Fibroblast of mammary gland (primary cell): Measurements from ENCODE around the gene TMEM141.

Experiments used
- DNase-seq: peaks from one replicate; pipeline ENCODE4 v3.0.0-alpha.2; 2010; ENCODE audit warnings: low read depth
- H3K4me3 ChIP-seq: 2 replicates; pipeline ENCODE4 v1.5.1; 2011; ENCODE audit warnings: low read depth, mild to moderate bottlenecking, low read length, moderate library complexity; ENCODE audit not compliant: control insufficient read depth
- CTCF ChIP-seq: conservative IDR thresholded peaks from 2 replicates; pipeline ENCODE4 v1.5.1; 2011; ENCODE audit warnings: low read depth, low read length, inconsistent platforms; ENCODE audit not compliant: control insufficient read depth, insufficient read depth

TMEM141 gene

DNA sequence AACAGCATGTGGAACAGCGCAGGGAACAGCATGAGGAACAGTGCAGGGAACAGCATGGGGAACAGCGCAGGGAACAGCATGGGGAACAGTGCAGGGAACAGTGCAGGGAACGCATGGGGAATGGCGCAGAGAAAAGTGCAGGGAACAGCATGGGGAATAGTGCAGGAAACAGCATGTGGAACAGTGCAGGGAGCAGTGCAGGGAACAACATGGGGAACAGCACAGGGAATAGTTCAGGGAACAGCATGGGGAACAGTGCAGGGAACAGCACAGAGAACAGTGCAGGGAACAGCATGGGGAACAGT is 35.1 kb upstream of the TMEM141 start:
- no peak for DNase-seq
- no peak for TF ChIP-seq CTCF
- H3K4me3 ChIP-seq = no peak overlapping the region

DNA sequence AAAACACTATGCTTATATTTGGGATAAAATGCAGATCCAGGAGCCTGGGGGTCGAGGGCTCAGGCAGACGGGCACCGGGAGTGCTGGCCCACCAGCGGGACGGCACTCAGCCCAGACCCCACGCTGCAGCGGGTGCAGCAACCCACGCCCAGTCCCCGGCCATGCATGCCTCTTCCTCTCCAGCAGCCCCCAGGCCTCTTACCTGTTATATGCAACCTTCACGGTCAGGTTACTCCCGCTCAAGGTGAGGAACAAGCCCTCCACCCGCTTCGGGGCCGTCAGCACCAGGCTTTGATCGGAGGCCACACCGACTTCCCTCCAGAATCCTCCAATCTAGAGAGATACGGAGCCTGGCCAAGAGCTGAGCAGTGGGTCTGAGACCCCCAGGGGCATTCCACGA is 34.3 kb upstream of the TMEM141 start:
- no peak for DNase-seq
- no peak for TF ChIP-seq CTCF
- no peak overlapping the region for H3K4me3 ChIP-seq

- H3K4me3 ChIP-seq = no peak overlapping the region
- no peak for DNase-seq
- no peak for TF ChIP-seq CTCF
Observed at GRCh38 chr9:136757328-136757727, 33.8 kb upstream of the TMEM141 start.

DNA sequence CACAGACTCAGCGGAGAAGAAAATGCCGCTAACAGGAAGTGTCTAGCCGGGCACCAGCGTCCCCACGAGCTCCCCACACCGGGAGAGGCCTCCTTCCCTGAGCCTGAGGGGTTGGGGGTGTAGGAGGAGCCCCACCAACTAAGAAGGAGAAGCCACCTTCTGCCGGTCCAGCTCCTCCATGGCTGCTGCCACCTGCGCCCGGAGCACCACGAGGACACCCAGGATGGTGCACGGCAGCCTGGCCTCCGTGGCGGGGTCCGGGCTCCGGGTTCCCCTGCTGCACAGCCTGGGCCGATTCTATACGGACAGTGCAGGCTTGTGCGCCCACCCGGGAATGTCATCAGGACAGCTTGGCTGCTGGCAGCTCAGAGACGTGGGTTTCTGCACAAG is 33.4 kb upstream of the TMEM141 start:
- H3K4me3 ChIP-seq = no peak overlapping the region
- no peak for DNase-seq
- no peak for TF ChIP-seq CTCF

DNA sequence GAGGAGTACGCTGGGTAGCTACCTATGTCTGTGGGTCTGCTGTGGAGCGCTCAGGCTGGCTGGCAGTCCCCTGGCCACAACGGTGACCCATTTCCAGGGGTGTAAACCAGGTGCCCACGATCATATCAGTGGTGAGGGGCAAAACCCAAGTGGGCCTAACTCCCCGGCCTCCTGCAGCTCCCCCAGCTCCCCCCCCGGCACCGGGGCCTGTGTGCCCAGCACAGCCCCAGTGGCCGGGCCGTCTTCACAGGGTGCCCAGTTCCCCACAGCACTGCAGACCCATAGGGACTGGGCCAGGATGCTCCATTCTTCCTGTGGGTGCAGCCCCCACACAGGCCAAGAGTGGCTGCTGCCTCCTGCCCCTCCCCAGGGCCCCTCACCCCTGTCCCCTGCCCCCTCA is 32.1 kb upstream of the TMEM141 start:
- no peak for DNase-seq
- no peak overlapping the region for H3K4me3 ChIP-seq
- no peak for TF ChIP-seq CTCF

DNA sequence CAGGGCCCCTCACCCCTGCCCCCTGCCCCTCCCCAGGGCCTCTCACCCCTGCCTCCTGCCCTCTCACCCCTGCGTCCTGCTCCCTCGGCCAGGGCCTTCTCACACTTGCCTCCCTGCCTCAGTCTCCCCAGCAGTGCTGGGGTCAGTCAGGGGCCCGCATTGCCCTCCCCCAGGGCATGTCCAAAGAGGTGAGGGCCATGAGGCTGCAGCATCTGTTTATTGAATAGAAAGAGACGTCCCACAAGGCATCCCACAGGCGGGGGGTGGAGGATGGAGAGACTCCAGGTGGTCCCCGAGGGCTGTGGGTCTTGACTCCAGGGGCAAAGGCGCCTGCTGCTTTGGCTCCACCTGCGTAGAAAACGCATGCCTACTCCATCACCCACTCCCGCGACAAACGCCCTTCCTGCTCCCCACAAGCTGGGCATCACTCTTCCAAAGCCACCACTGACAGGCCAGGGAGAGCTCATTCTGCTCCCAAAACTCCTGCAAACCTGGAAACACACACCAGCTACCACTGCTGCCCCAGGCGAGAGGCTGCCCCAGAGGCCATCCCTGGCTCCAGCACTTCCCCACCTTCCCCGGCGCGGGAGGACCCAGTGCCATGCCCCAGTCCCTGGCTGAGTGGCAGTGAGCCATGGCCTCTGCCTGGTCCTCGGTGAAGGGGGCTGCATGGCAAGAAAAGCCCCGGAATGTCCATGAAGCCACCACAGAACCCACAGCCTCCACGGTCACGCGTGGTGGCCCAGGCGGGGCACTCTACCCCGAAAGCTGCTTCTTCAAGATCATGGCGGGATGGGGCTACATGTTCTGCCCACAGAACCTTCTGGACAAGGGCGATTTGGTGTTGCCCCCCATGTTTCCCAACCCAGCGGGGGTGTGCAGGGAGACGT is 31.5 kb upstream of the TMEM141 start:
- no peak for TF ChIP-seq CTCF
- DNase-seq = no peak
- no peak overlapping the region for H3K4me3 ChIP-seq
